ENCODE results near the gene EVI2A. TPM values are rescaled to one million over a fixed set of nuclear protein-coding genes. Genes with fewer than 3 reads are reported as not detected.
A peak's percentile ranks its signal among the peaks of the same experiment; 100 is the strongest.

EVI2A gene
- total and polyA plus RNA-seq, 10 of the 15 experiments (the other 5 are each of a cell fraction or from before 2014, with no cell fraction given): 4.6 to 78.3 (median 25.7) TPM

- TF ChIP-seq ZBED1 (IDR thresholded peaks at IDR 0.05; ENCODE audit: borderline replicate concordance) (no peak), ZNF622 (IDR thresholded peaks at IDR 0.05) (no peak), NBN (IDR thresholded peaks at IDR 0.05) (0 out of 2 replicates have a peak, but pooled peaks have one; percentile 18), IKZF2 (IDR thresholded peaks at IDR 0.05) (peak; percentile 77 to 81), NKRF (conservative IDR thresholded peaks at IDR 0.05) (no peak), HDGF (IDR thresholded peaks at IDR 0.05) (no peak), ZSCAN29 (IDR thresholded peaks at IDR 0.05) (no peak), ZNF217 (IDR thresholded peaks at IDR 0.05) (peak; percentile 35; the same call in 1 of the 2 replicates), NFYA (IDR thresholded peaks at IDR 0.05; ENCODE audit: borderline replicate concordance, low read depth, low read length) (no peak), MTA2 (IDR thresholded peaks at IDR 0.05; ENCODE audit: low read depth) (peak; percentile 36; the same call in 1 of the 2 replicates), KAT2A (conservative IDR thresholded peaks at IDR 0.05; ENCODE audit: control insufficient read depth, low read depth, low read length) (no peak), STAT3 (IDR thresholded peaks at IDR 0.05; ENCODE audit: low read depth, low read length) (no peak), ETV6 (conservative IDR thresholded peaks at IDR 0.05 in 1 of 2, IDR thresholded peaks at IDR 0.05 in 1 of 2; ENCODE audit: borderline replicate concordance in 1 of 2, low read depth in 1 of 2) (no peak), TCF12 (IDR thresholded peaks at IDR 0.05; ENCODE audit: low read depth, low read length) (no peak), ZBTB33 (IDR thresholded peaks at IDR 0.05) (no peak), ELK1 (IDR thresholded peaks at IDR 0.05; ENCODE audit: low read depth, low read length) (no peak), BCL11A (IDR thresholded peaks at IDR 0.05; ENCODE audit: low read depth, low read length) (no peak), EZH2 (IDR thresholded peaks at IDR 0.05; ENCODE audit: borderline replicate concordance, control insufficient read depth, low read depth, low read length) (no peak), BMI1 (IDR thresholded peaks at IDR 0.05; ENCODE audit: borderline replicate concordance) (no peak), SRF (IDR thresholded peaks at IDR 0.05; ENCODE audit: low read depth in 2 of 2, low read length in 2 of 2) (no peak), YY1 (IDR thresholded peaks at IDR 0.05; ENCODE audit: low read depth, low read length) (no peak), CBFB (IDR thresholded peaks at IDR 0.05; ENCODE audit: low read depth) (no peak), MAX (IDR thresholded peaks at IDR 0.05; ENCODE audit: low read depth, low read length) (no peak; the same call in 1 of the 2 replicates), FOXK2 (IDR thresholded peaks at IDR 0.05) (no peak), NFXL1 (IDR thresholded peaks at IDR 0.05; ENCODE audit: borderline replicate concordance) (no peak), ZNF274 (IDR thresholded peaks at IDR 0.05; ENCODE audit: insufficient read depth, insufficient read length) (no peak), SIN3A (IDR thresholded peaks at IDR 0.05; ENCODE audit: low read depth, low read length) (no peak)
Observed at GRCh38 chr17:31318851-31319661, 2.4 kb downstream of the EVI2A start (continued).

Measured in GM12878 (cell line).